CD8-positive, alpha-beta memory T cell (primary cell): ENCODE results near the gene ZC3H4. TPM values are rescaled to one million over a fixed set of nuclear protein-coding genes. Genes with fewer than 3 reads are reported as not detected.

Experiments
- CTCF ChIA-PET: fragments of 350-600 bp; sonication (Branson Sonifier 250); formaldehyde crosslinking; loops from one replicate; lab custom pipeline; 2021; ENCODE audit warnings: antibody characterized with exemption; lab: Charles Lee
- POLR2A ChIA-PET: fragments of 350-600 bp; sonication (Branson Sonifier 250); formaldehyde crosslinking; loops from one replicate; lab custom pipeline; 2021; ENCODE audit warnings: antibody characterized with exemption; lab: Charles Lee
- DNase-seq, 5 donors: peaks; one replicate each; pipeline versions ENCODE4 v3.0.0 to v3.0.0-alpha.2; 2020 to 2022; ENCODE audit warnings: mixed read lengths in 1 of 5
- H3K27ac ChIP-seq: one replicate; pipeline ENCODE4 v1.7.0; 2013; ENCODE audit warnings: low read depth, mild to moderate bottlenecking, low read length, moderate library complexity
- H3K27me3 ChIP-seq: 2 replicates; pipeline ENCODE4 v1.7.0; 2013; ENCODE audit warnings: low read length, mild to moderate bottlenecking; ENCODE audit not compliant: insufficient read depth, poor library complexity, severe bottlenecking
- H3K36me3 ChIP-seq: 2 replicates; pipeline ENCODE4 v1.7.0; 2013; ENCODE audit warnings: mild to moderate bottlenecking, low read length, moderate library complexity; ENCODE audit not compliant: insufficient read depth
- H3K4me1 ChIP-seq: 2 replicates; pipeline ENCODE4 v1.7.0; 2013; ENCODE audit warnings: mild to moderate bottlenecking, low read length, moderate library complexity; ENCODE audit not compliant: insufficient read depth
- H3K4me3 ChIP-seq: 2 replicates; pipeline ENCODE4 v1.7.0; 2013; ENCODE audit warnings: mild to moderate bottlenecking, low read length
- H3K9me3 ChIP-seq: 2 replicates; pipeline ENCODE4 v1.7.0; 2013; ENCODE audit warnings: mild to moderate bottlenecking, low read length
- H3K27ac Mint-ChIP-seq, 8 donors: one replicate each; pipeline ENCODE4 v1.8.0; 2020 to 2021; ENCODE audit warnings: mixed read lengths in 8 of 8, mild to moderate bottlenecking in 6 of 8, inconsistent platforms in 3 of 8, moderate library complexity in 3 of 8
- H3K27me3 Mint-ChIP-seq, 2 donors: one replicate each; pipeline ENCODE4 v1.8.0; 2020 to 2021; ENCODE audit warnings: mixed read lengths in 2 of 2, mild to moderate bottlenecking in 1 of 2, moderate library complexity in 1 of 2
- H3K36me3 Mint-ChIP-seq, 3 donors: one replicate each; pipeline ENCODE4 v1.8.0; 2020 to 2021; ENCODE audit warnings: mixed read lengths in 3 of 3, inconsistent platforms in 1 of 3, mild to moderate bottlenecking in 1 of 3
- H3K4me1 Mint-ChIP-seq, 3 donors: one replicate each; pipeline ENCODE4 v1.8.0; 2020 to 2021; ENCODE audit warnings: mixed read lengths in 3 of 3, inconsistent platforms in 1 of 3, mild to moderate bottlenecking in 1 of 3
- H3K4me3 Mint-ChIP-seq, 7 donors: one replicate each; pipeline ENCODE4 v1.8.0; 2020 to 2021; ENCODE audit warnings: mixed read lengths in 7 of 7, mild to moderate bottlenecking in 6 of 7, moderate library complexity in 4 of 7, inconsistent platforms in 2 of 7
- H3K9me3 Mint-ChIP-seq, 5 donors: one replicate each; pipeline ENCODE4 v1.8.0; 2020 to 2022; ENCODE audit warnings: mixed read lengths in 5 of 5, mild to moderate bottlenecking in 3 of 5, moderate library complexity in 2 of 5, inconsistent platforms in 1 of 5
- polyA plus RNA-seq: library from polyadenylated mRNA; unstranded; fragments of 300-500 nt; fragmentation: Illumina TruSeq; gene quantifications from one replicate; pipeline ENCODE4 v1.2.3, GENCODE V29; 2021
- total RNA-seq, 2 experiments: library from RNA; stranded (reverse); gene quantifications; one replicate each; pipeline ENCODE4 v1.2.3, GENCODE V29; 2021

Gene ZC3H4
- total and polyA plus RNA-seq, 3 experiments from 2014 or later: 3.2 to 99.6 (median 90.3) TPM

DNA sequence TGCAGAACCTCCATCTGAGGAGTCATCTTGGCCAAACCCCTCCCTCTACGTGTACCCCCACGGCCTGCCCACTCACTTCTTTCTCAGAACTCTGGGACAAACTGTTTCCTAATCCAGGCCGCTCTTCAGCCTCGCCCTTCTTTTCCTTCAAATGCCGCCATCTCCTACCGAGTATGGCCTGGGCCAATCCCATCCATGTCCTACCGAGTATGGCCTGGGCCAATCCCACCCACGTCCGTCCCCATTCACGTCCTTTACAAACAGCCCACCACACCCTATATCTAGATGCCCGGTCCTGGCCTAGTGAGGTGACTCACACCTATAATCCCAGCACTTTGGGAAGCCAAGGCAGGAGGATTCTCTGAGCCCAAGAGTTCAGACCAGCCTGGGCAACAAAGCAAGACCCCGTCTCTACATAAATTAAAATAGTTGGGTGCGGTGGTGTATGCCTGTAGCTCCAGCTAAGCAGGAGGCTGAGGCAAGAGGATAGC lies 66.3 kb downstream of the ZC3H4 start:
- ChIA-PET POLR2A (interaction anchor here (2.2 kb wide), 1 partner anchor 66 kb away, joined by 13 read pairs; the partner anchor contains the start of gene ZC3H4), CTCF (interaction anchor here (0.8 to 1.3 kb wide), 6 partner anchors 11 to 301 kb away, joined by 3 to 9 read pairs (median 4); partner anchors contain the start of genes DHX34 and ZC3H4)
- H3K9me3 Mint-ChIP-seq: no peaks in the 10 kb centered on the region
- DNase-seq: peak in 1 of 5 donors; percentile 10
- no peaks in the 10 kb centered on the region for H3K36me3 ChIP-seq
- H3K4me1 Mint-ChIP-seq: peaks cover 11 to 20% (median 16%) of the 10 kb centered on the region in 3 donors
- H3K27me3 ChIP-seq: no peaks in the 10 kb centered on the region
- H3K4me1 ChIP-seq: peaks cover 14% of the 10 kb centered on the region
- peaks cover 0 to 13% (median 0%) of the 10 kb centered on the region in 3 donors for H3K36me3 Mint-ChIP-seq
- H3K9me3 ChIP-seq: no peaks in the 10 kb centered on the region
- H3K27ac Mint-ChIP-seq: peak overlapping the region in 6 of 8 donors; percentile 24 to 96 (median 92)
- peak overlapping the region; percentile 87 to 98 (median 96) for H3K4me3 Mint-ChIP-seq
- no peaks in the 10 kb centered on the region for H3K27me3 Mint-ChIP-seq
- peak overlapping the region; percentile 83 for H3K4me3 ChIP-seq
- H3K27ac ChIP-seq: peak overlapping the region; percentile 64

DNA sequence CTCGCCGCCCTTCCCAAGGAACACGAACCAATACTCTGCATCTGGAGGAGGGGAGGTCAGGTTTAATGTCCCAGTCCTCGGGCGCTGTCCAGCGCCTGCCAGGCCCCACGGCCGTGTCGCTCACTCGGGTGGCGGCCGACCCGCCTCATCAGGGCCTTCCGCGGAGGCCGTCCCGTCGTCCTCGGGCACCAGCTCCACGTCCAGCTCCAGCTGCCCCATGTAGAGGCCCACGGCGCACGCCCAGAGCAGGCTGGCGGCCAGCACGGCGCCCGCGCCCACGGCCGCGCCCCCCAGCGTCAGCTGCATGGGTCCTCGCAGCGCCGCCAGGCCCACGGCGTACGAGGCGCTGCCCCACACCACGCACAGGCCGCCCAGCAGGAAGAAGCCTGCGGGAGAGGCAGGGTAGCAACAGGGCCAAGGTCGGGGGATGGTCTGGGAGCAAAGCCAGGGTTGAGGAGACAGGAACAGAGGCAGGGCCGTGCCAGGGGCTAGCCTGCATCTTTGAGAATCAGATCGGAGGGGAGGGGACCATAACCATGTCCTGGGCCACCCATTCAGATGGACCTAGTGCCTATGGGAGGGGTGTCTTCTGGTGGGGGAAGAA lies 67.6 kb downstream of the ZC3H4 start:
- CTCF ChIA-PET: no interaction called here
- Histone ChIP-seq H3K9me3 (no peaks in the 10 kb centered on the region), H3K4me1 (peaks cover 14% of the 10 kb centered on the region), H3K4me3 (no peak overlapping the region), H3K27me3 (no peaks in the 10 kb centered on the region), H3K36me3 (no peaks in the 10 kb centered on the region), H3K27ac (no peak overlapping the region)
- Mint-ChIP-seq H3K9me3 (no peaks in the 10 kb centered on the region), H3K27ac (no peak overlapping the region), H3K4me3 (peak overlapping the region in 1 of 7 donors; percentile 24), H3K4me1 (peaks cover 11 to 20% (median 16%) of the 10 kb centered on the region in 3 donors), H3K36me3 (peaks cover 0 to 18% (median 2%) of the 10 kb centered on the region in 3 donors), H3K27me3 (no peaks in the 10 kb centered on the region)
- no peak for DNase-seq
- POLR2A ChIA-PET: no interaction called here

DNA sequence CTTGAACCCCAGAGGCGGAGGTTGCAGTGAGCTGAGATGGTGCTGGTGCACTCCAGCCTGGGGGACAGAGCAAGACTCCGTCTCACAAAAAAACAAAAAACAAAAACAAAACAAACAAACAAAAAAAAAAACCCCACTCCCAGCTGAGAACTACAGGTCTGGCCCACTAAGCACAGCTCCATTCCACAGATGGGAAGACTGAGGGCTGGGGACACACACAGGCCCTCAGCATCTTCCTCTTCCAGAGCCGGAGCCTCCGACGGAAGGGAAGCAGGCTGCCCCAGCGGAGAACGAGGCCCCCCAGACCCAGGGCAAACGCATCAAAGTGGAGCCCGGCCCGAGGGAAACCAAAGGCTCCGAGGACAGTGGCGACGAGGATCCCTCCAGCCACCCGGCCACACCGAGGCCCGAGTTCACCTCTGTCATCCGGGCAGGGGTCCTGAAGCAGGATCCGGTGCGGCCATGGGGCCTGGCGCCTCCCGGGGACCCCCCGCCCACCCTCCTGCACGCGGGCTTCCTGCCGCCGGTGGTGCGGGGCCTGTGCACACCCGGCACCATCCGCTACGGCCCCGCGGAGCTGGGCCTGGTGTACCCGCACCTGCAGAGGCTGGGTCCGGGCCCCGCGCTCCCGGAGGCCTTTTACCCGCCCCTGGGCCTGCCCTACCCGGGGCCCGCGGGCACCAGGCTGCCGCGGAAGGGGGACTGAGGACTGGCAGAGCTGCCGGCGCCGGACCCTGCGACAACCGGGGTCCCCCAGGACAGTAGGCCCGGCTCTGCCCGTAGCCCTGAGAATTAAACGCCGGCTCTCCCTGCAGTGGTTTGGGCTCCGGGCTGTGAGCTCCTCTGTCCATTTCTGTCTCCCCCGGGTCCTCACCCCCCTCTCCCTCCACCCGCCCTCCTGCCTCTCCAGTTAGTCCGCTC lies 68.4 kb downstream of the ZC3H4 start:
- H3K4me1 ChIP-seq: peaks cover 14% of the 10 kb centered on the region
- H3K36me3 Mint-ChIP-seq: peaks cover 0 to 18% (median 2%) of the 10 kb centered on the region in 3 donors
- ChIA-PET CTCF (interaction anchor here (1.1 to 2.6 kb wide), 3 partner anchors 9 to 32 kb away, joined by 3 to 6 read pairs (median 5); no protein-coding TSS in a partner anchor), POLR2A (interaction anchor here (0.5 kb wide), 1 partner anchor 115 kb away, joined by 5 read pairs; no protein-coding TSS in a partner anchor)
- H3K4me3 Mint-ChIP-seq: peak overlapping the region in 1 of 7 donors; percentile 74
- H3K27me3 Mint-ChIP-seq: no peaks in the 10 kb centered on the region
- H3K36me3 ChIP-seq: no peaks in the 10 kb centered on the region
- peak overlapping the region in 1 of 8 donors; percentile 32 for H3K27ac Mint-ChIP-seq
- no peaks in the 10 kb centered on the region for H3K9me3 ChIP-seq
- H3K27me3 ChIP-seq: no peaks in the 10 kb centered on the region
- no peak for DNase-seq
- no peak overlapping the region for H3K4me3 ChIP-seq
- H3K27ac ChIP-seq: no peak overlapping the region
- no peaks in the 10 kb centered on the region for H3K9me3 Mint-ChIP-seq
- H3K4me1 Mint-ChIP-seq: peaks cover 11 to 20% (median 16%) of the 10 kb centered on the region in 3 donors

DNA sequence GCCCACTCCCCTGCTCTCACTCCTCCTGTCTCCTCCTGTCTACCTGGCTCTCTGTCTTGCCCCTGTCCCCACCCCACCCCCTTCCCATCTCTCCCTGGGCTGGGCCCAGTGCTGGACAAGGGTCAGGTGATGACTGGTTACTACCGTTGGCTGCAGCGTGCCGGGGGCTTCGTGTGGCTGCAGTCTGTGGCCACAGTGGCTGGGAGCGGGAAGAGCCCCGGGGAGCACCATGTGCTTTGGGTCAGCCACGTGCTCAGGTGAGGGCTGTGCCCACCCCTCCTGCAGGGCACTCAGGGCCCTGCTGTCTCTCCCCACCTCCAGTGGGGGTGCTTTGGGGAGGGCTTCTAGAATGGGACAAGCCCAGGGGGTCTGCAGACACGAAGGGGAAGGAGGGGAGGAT lies 72.7 kb downstream of the ZC3H4 start:
- POLR2A ChIA-PET: no interaction called here
- H3K36me3 Mint-ChIP-seq: peaks cover 0 to 10% (median 2%) of the 10 kb centered on the region in 3 donors
- no peaks in the 10 kb centered on the region for H3K9me3 Mint-ChIP-seq
- peak overlapping the region in 1 of 7 donors; percentile 67 for H3K4me3 Mint-ChIP-seq
- Histone ChIP-seq H3K4me1 (peaks cover 8% of the 10 kb centered on the region), H3K36me3 (no peaks in the 10 kb centered on the region), H3K4me3 (no peak overlapping the region), H3K9me3 (no peaks in the 10 kb centered on the region), H3K27me3 (no peaks in the 10 kb centered on the region), H3K27ac (no peak overlapping the region)
- no peaks in the 10 kb centered on the region for H3K27me3 Mint-ChIP-seq
- CTCF ChIA-PET: no interaction called here
- no peak for DNase-seq
- H3K27ac Mint-ChIP-seq: peak overlapping the region in 2 of 8 donors; percentile 29 to 54
- H3K4me1 Mint-ChIP-seq: peaks cover 2 to 10% (median 6%) of the 10 kb centered on the region in 3 donors

DNA sequence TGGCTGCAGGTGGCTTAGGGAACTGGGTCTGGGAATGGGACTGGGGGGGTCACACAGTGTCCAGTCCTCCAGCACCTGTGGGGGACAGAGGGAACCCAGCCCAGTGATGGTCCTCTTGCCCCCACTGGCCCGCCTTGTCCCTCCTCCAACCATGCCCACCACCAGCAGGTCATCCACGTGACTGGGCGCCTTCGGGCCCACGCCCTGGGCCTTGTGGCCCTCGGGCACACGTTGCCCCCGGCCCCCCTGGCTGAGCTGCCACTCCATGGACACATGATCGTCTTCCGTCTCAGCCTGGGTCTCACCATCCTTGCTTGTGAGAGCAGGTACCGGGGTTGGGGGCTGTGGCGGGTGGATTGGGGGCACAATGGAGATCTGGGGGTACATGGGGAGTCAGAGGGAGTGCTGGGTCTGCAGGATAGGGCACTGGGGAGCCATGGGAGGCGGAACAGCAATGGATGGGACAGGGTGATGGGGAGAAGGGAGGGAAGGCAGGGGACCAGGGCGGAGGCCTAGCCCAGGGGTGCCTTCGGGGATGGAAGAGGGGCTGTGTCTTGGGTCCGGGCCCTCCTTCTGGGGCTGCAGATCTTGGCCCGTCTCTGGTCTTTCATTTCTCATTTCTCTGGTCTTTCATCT lies 74.2 kb downstream of the ZC3H4 start:
- ChIA-PET POLR2A (no interaction called here), CTCF (no interaction called here)
- Histone ChIP-seq H3K27me3 (no peaks in the 10 kb centered on the region), H3K36me3 (no peaks in the 10 kb centered on the region), H3K4me1 (peaks cover 14% of the 10 kb centered on the region), H3K9me3 (no peaks in the 10 kb centered on the region), H3K27ac (no peak overlapping the region), H3K4me3 (no peak overlapping the region)
- H3K4me1 Mint-ChIP-seq: peaks cover 12 to 20% (median 18%) of the 10 kb centered on the region in 3 donors
- H3K27ac Mint-ChIP-seq: peak overlapping the region in 2 of 8 donors; percentile 21 to 75
- DNase-seq: no peak
- H3K4me3 Mint-ChIP-seq: no peak overlapping the region
- peaks cover 1 to 3% of the 10 kb centered on the region in 2 donors for H3K27me3 Mint-ChIP-seq
- H3K9me3 Mint-ChIP-seq: no peaks in the 10 kb centered on the region
- H3K36me3 Mint-ChIP-seq: peaks cover 0 to 9% (median 2%) of the 10 kb centered on the region in 3 donors

DNA sequence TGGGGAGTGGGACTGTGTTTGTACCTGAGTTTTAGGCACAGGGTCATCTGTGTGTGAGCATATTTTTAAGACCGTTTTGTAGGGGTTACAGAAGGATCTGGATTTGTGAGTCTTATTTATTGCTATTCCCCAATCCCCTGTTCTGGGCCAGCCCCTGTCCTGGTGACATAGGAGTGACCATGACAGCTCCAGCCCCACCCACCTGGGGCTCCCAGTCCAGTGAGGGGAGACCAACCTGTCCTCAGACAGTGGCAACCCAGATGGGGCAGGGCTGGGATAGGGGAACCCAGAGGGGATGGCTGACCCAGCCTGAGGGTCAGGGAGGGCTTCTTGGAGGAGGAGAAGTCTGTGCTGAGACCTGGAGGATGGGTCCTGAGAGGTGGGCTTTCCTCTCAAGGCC lies 75.8 kb downstream of the ZC3H4 start:
- Mint-ChIP-seq H3K27me3 (peaks cover 3 to 4% of the 10 kb centered on the region in 2 donors), H3K4me3 (peak overlapping the region in 4 of 7 donors; percentile 39 to 48 (median 44)), H3K27ac (peak overlapping the region in 1 of 8 donors; percentile 65), H3K36me3 (peaks cover 0 to 7% (median 2%) of the 10 kb centered on the region in 3 donors), H3K9me3 (no peaks in the 10 kb centered on the region), H3K4me1 (peaks cover 13 to 20% (median 20%) of the 10 kb centered on the region in 3 donors)
- ChIA-PET CTCF (interaction anchor here (0.6 to 5.3 kb wide), 4 partner anchors 15 to 404 kb away, joined by 3 to 35 read pairs (median 8); no protein-coding TSS in a partner anchor), POLR2A (interaction anchor here (0.6 to 0.8 kb wide), 3 partner anchors 9 to 73 kb away, joined by 3 to 4 read pairs (median 3); no protein-coding TSS in a partner anchor)
- H3K4me3 ChIP-seq: no peak overlapping the region
- DNase-seq: no peak
- H3K4me1 ChIP-seq: peaks cover 14% of the 10 kb centered on the region
- no peaks in the 10 kb centered on the region for H3K36me3 ChIP-seq
- no peaks in the 10 kb centered on the region for H3K9me3 ChIP-seq
- no peaks in the 10 kb centered on the region for H3K27me3 ChIP-seq
- no peak overlapping the region for H3K27ac ChIP-seq

DNA sequence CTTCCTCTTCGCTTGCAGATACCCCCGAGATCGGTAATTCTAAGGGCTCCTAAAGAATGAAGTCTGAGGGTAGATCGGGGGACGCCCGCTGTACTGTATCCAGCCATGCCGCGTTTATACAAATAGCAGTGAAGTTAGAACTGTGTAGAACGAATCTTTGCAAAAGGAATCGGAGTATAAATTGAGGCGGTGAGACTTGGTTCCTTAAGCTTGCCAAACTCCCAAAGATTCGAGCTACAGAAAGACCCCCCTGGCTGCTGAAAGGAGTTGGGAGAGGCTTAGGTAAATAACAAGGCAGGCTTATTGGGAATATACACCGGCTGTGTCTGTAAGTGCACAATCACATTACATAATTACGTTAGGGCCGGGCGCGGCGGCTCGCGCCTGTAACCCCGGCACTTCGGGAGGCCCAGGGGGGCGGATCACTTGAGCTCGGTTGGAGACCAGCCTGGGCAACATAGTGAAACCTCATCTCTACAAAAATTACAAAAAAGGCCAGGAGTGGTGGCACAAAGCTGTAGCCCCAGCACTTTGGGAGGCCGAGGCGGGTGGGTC lies 77.4 kb downstream of the ZC3H4 start:
- peak overlapping the region; percentile 56 to 89 (median 78) for H3K27ac Mint-ChIP-seq
- H3K27me3 ChIP-seq: no peaks in the 10 kb centered on the region
- no peaks in the 10 kb centered on the region for H3K9me3 ChIP-seq
- no peaks in the 10 kb centered on the region for H3K9me3 Mint-ChIP-seq
- H3K4me1 ChIP-seq: peaks cover 14% of the 10 kb centered on the region
- peak overlapping the region; percentile 84 to 96 (median 91) for H3K4me3 Mint-ChIP-seq
- ChIA-PET POLR2A (interaction anchor here (1.0 kb wide), 1 partner anchor 175 kb away, joined by 5 read pairs; the partner anchor contains the start of gene ARHGAP35), CTCF (interaction anchor here (0.6 to 5.3 kb wide), 28 partner anchors 8 to 288 kb away, joined by 3 to 35 read pairs (median 4); partner anchors contain the start of genes AP2S1, SAE1 and ZC3H4)
- no peaks in the 10 kb centered on the region for H3K36me3 ChIP-seq
- peaks cover 8 to 13% of the 10 kb centered on the region in 2 donors for H3K27me3 Mint-ChIP-seq
- peak in 1 of 5 donors; percentile 56 for DNase-seq
- peaks cover 16 to 24% (median 20%) of the 10 kb centered on the region in 3 donors for H3K4me1 Mint-ChIP-seq
- peak overlapping the region; percentile 10 for H3K27ac ChIP-seq
- H3K4me3 ChIP-seq: peak overlapping the region; percentile 69
- peaks cover 0 to 2% (median under 1%) of the 10 kb centered on the region in 3 donors for H3K36me3 Mint-ChIP-seq
